Subcutaneous adipose tissue (tissue), 4 donors: ENCODE measurements around the gene SIX3. TPM values are rescaled to one million over a fixed set of nuclear protein-coding genes. Genes with fewer than 3 reads are reported as not detected.

ENCODE experiments used
- CTCF ChIP-seq: fragments of 450-650 bp; IDR thresholded peaks from one replicate; pipeline ENCODE4 v1.5.1; 2016; ENCODE audit warnings: low read depth, mild to moderate bottlenecking, control low read depth, antibody characterized with exemption, moderate library complexity
- total RNA-seq, 4 donors: library from RNA; depleted of rRNA; stranded (reverse); fragments of >200 nt; gene quantifications; one replicate each; pipeline ENCODE4 v1.1.0, GENCODE V29; 2016

SIX3 gene
- total RNA-seq = not detected

DNA sequence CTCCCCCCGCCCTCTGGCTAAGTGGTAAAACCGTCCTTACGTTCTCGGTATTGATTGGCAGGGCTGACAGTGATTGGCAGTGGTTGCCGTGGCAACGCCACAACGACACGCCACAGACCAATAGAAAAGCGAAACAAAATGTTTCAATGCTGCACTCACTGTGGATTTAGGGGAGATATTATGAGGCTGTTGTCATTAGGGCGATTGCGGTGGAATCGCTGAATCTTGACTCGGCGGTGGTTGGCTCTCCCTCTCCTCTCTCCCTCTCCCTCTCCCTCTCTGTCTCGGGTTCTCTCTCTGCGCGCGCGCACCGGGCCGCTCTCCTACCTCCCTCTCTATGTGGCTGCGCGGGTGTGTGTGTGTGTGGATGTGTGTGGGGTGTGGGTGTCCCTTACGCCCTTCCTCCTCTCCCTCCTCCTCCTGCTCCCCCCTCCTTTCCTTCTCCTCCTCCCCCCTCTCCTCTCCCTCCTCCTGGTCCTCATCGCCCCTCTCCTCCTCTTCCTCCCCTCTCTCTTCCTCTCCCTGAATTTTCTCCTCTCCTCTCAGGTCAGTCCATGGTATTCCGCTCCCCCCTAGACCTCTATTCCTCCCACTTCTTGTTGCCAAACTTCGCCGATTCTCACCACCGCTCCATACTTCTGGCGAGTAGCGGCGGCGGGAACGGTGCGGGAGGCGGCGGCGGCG, at the start of gene SIX3:
TSS of gene SIX3 (plus strand) at position 152 of the 684 bp plus-strand sequence. CDS start at position 555, 403 bp downstream.
- TF ChIP-seq CTCF = no peak

- TF ChIP-seq CTCF = no peak
Measured at GRCh38 chr2:44894058-44894457, 47.4 kb upstream of the SIX3 start.

- no peak for TF ChIP-seq CTCF
Measured at GRCh38 chr2:44895061-44895460, 46.4 kb upstream of the SIX3 start.

DNA sequence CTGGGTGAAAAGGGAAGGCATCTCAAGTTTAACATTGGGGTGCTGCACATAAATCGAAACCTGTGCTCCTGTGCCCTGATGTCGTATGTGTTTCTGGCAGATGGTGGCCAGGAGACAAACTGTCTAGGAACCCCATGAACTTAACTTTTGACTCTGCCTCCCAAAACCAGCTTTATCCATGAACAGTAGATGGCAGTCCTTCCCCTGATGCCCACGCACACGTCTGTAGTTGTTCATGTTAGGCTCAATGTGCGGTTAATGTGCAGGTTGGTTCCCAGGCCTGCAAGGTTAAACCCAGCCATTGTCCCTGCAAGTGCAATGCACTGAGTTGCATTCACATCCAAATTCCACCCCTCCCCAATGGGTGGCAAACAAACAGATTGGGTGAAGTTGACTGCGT, 44.1 kb upstream of the SIX3 start:
- TF ChIP-seq CTCF = no peak

GRCh38 chr2:44902217-44903137, 39.0 kb upstream of the SIX3 start:
- TF ChIP-seq CTCF = no peak

GRCh38 chr2:44904578-44904977, 36.9 kb upstream of the SIX3 start:
- no peak for TF ChIP-seq CTCF

- no peak for TF ChIP-seq CTCF
Measured at GRCh38 chr2:44906972-44907371, 34.5 kb upstream of the SIX3 start.
